GM12873 (cell line): ENCODE results near the gene SPIRE1.

Source experiments
- TF ChIP-seq, protein P1 (sequence below): IDR thresholded peaks from 2 replicates; pipeline ENCODE4 v1.5.1; 2012; ENCODE audit warnings: low read depth, mild to moderate bottlenecking, moderate library complexity, low read length, control low read depth; ENCODE audit not compliant: insufficient read depth; ENCODE audit errors: missing control alignments

The SPIRE1 gene

DNA sequence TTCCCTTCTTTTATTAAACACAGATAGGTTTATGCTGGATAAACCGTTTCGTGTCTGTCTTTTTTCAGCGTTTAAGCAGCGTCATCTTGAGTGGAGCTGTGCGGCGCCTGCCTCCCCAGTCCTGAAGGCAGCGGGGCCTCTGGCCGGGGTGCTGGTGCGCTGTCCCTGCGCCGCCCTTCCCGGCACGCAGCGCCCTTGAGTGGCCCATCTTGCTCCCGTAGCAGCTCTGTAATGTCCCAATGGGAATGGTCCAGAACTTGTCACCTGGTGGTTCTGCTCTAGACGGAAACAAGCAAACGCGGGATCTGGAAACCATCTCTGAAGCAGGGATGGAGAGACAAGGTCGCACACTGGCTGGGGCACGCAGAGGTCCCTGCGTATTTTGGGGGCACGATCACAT is 225.7 kb downstream of the SPIRE1 start:
- TF ChIP-seq, protein P1, sequence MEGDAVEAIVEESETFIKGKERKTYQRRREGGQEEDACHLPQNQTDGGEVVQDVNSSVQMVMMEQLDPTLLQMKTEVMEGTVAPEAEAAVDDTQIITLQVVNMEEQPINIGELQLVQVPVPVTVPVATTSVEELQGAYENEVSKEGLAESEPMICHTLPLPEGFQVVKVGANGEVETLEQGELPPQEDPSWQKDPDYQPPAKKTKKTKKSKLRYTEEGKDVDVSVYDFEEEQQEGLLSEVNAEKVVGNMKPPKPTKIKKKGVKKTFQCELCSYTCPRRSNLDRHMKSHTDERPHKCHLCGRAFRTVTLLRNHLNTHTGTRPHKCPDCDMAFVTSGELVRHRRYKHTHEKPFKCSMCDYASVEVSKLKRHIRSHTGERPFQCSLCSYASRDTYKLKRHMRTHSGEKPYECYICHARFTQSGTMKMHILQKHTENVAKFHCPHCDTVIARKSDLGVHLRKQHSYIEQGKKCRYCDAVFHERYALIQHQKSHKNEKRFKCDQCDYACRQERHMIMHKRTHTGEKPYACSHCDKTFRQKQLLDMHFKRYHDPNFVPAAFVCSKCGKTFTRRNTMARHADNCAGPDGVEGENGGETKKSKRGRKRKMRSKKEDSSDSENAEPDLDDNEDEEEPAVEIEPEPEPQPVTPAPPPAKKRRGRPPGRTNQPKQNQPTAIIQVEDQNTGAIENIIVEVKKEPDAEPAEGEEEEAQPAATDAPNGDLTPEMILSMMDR: no peak

DNA sequence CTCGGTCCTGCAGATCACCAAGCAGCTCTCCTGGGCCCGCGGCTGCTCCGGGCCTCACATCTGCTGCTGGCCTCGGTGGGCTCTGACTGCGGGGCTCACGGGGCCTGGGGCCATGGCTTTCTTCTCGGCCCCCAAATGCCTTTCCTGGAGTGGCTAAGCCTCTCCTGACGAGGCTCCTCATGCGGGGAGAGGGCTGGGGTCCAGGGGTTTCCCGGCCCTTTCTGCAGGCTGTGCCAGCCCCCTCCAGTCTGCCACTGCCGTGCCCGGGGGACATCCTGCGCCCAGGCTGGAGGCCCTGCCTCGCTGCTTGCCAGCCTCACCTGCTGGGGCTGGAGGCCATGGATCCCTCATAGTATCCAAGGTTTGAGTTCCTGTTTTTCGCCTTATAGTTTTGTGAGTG is 226.3 kb downstream of the SPIRE1 start:
- TF ChIP-seq, protein P1: no peak

DNA sequence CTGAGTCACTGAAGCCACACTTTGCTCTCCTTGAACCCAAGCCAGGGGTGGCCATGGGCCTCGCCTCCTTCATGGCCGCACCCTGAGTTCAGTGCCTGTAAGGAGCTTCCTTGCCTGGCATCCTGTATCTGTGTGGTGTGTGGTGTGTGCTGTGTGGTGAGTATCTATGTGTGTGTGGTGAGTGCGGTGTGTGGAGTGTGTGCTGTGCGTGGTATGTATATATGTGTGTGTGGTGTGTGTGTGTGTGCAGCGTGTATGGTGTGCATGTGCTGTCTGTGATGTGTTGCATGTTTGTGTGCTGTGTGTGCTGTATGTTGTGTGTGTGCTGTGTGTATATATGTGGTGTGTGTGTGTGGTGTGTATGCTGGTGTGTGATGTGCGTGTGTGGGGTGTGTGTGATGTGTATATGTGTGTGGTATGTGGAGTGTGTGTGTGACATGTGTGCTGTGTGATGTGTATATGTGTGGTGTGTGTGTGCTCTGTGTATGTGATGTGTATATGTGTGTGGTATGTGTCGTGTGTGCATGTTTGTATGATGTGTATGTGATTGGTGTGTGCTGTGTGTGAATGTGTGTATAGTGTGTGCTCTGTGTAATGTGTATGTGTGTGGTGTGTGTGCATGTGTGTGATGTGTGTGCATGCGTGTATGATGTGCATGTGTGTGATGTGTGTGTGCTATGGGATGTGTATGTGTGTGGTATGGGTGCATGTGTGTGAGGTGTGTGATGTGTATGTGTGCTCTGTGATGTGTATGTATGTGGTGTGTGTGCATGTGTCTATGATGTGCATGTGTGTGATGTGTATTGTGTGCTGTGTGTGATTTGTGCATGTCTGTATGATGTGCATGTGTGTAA is 227.5 kb downstream of the SPIRE1 start:
- TF ChIP-seq, protein P1: no peak

DNA sequence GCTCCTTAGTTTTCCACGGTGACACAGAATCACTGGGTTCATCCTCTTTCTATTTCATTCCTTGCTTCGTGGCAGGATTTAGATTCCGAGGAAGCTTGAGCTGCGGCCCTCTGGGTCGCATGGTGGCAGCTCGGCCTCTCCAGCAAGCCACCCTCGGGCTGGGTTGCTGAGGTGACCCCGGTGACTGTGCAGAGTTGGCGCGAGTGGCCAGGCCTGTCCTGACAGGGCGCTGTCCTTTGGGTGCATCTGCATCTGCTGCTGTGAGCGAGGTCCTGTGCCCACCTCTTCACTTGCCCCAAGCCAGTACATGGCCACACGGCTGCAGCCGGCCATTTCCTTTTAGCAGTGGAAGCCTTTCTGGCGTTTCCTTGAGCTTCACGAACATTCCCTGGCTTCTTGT is 228.4 kb downstream of the SPIRE1 start:
- TF ChIP-seq, protein P1: no peak

DNA sequence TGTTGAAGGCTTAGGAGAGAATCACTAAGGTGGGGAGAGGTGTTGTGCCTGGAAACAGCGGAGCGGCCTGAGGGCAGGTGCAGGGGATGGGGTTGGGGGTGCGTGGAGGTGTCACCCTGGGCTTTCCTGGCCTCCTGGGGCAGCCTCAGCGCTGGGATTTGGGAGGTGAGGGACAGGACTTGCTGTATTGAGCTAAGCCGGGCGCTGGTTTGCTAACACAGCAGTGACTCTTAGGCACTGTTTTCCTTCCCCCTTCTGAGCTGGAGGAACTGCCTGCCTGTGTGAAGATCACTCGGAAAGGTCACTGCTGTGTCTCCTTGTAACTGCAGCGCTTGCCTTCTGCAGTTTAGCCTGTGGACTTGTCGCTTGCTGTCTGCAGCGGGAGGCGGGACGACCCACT is 229.0 kb downstream of the SPIRE1 start:
- TF ChIP-seq, protein P1: no peak

DNA sequence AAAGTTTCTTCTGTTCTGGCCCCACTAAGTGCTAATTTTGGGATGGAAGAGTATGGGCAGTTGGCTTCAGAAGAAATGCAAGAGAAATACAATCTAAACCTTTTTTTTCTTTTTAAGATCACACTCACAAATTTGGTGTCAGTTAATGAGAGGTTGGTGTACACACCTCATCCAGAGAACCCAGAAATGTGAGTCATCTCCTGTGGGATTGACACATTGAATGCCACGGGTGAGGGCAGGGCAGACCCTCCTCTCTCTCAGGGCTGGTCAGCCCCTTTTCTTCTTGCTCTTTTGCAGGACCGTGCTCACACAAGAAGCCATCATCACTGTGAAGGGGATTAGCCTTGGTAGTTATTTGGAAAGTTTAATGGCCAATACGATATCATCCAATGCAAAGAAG is 231.0 kb downstream of the SPIRE1 start:
- TF ChIP-seq, protein P1: no peak

DNA sequence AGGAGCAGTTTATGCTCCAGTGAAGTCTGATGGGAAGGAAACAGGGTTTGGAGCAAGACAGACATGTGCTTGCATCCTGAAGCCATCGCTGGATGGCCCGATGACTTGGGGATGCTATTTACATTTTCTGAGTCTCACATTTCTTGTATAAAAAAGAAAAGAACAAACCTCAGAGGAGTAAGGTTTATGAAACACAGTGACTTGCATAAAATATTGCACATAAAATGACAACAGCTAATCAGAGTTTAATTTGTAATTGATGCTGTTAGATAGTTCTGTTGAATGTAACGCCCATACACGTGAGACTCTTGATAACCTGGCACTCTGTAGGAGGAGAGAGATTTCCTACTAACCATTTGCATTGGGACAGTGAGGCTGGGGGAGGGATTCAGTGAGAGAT is 233.7 kb downstream of the SPIRE1 start:
- TF ChIP-seq, protein P1: no peak
